Transverse colon (tissue), 4 donors: ENCODE results near the gene MAMSTR. TPM values are rescaled to one million over a fixed set of nuclear protein-coding genes. Genes with fewer than 3 reads are reported as not detected.

Experiments
- DNase-seq: peaks from one replicate; pipeline ENCODE4 v3.0.0-alpha.2; 2019
- H3K27ac ChIP-seq, 4 donors: fragments of 200-600 bp; sonication (generic); 2 replicates each; pipeline ENCODE4 v1.5.1; 2016 to 2018; ENCODE audit warnings: inconsistent platforms in 4 of 4
- H3K27me3 ChIP-seq: fragments of 200-600 bp; sonication (generic); 2 replicates; pipeline ENCODE4 v1.5.1; 2017; ENCODE audit warnings: inconsistent platforms
- H3K36me3 ChIP-seq, 4 donors: fragments of 200-600 bp; sonication (generic); 2 replicates each; pipeline ENCODE4 v1.5.1; 2017 to 2019; ENCODE audit warnings: inconsistent platforms in 4 of 4
- H3K4me1 ChIP-seq, 4 donors: fragments of 200-600 bp; sonication (generic); 2 replicates each; pipeline ENCODE4 v1.5.1; 2017 to 2020; ENCODE audit warnings: inconsistent platforms in 4 of 4
- H3K4me3 ChIP-seq, 4 donors: fragments of 200-600 bp; sonication (generic); 1 replicate in 1 of 4; 2 replicates in 3 of 4; pipeline versions ENCODE4 v1.5.1 to v1.6.1; 2017 to 2019; ENCODE audit warnings: inconsistent platforms in 4 of 4
- H3K9me3 ChIP-seq, 2 donors: fragments of 200-600 bp; sonication (generic); 2 replicates each; pipeline ENCODE4 v1.5.1; 2017 to 2019; ENCODE audit warnings: inconsistent platforms in 2 of 2
- EP300 ChIP-seq: sonication (generic); formaldehyde crosslinking; IDR thresholded peaks from one replicate; pipeline ENCODE4 v1.6.1; 2017; ENCODE audit warnings: antibody characterized with exemption, low read depth
- POLR2A ChIP-seq: fragments of 450-650 bp; IDR thresholded peaks from one replicate; pipeline ENCODE4 v1.6.1; 2016; ENCODE audit warnings: antibody characterized with exemption, mild to moderate bottlenecking, moderate library complexity
- POLR2AphosphoS5 ChIP-seq, 3 donors: sonication (generic); formaldehyde crosslinking; IDR thresholded peaks; one replicate each; pipeline ENCODE4 v1.6.1; 2016; ENCODE audit warnings: antibody characterized with exemption in 3 of 3
- WGBS, 2 donors: methylation state at CpG; one replicate each; pipeline ENCODE4 v1.1.5; 2018; ENCODE audit warnings: low coverage in 1 of 2; 5-methylcytosine and 5-hydroxymethylcytosine counted together
- in situ Hi-C, 4 donors: fragments of 200-750 bp; cut with MboI; loops; one replicate each; pipeline versions ENCODE4 v1.15.0 to v1.15.1; 2017; ENCODE audit warnings: low sequenced_read_pairs in 3 of 4, low pct_ligation_motif_present in 1 of 4, low pct_unique_long_range_greater_than_20kb in 1 of 4
- intact Hi-C: fragments of 100-400 bp; cut with DNase I; formaldehyde crosslinking; loops from one replicate; pipeline ENCODE4 v1.15.1; 2023; ENCODE audit warnings: low total_unique reads
- total RNA-seq, 4 donors: library from RNA; depleted of rRNA; stranded (reverse); fragments of >200 nt; gene quantifications; one replicate each; pipeline ENCODE4 v1.1.0, GENCODE V29; 2016
- TF ChIP-seq, protein P1 (sequence below), 5 experiments: fragments of 200-600 bp in 3 of 5; fragments of 450-650 bp in 2 of 5; sonication (generic) in 3 of 5; IDR thresholded peaks; 1 replicate in 2 of 5; 2 replicates in 3 of 5; pipeline ENCODE4 v1.5.1; 2016 to 2017; ENCODE audit warnings: antibody characterized with exemption in 5 of 5, inconsistent platforms in 3 of 5, mild to moderate bottlenecking in 2 of 5, moderate library complexity in 1 of 5

The MAMSTR gene
- total RNA-seq, 4 donors from 2014 or later: 0.55 to 2.2 (median 1.6) TPM; not detected in 1

DNA sequence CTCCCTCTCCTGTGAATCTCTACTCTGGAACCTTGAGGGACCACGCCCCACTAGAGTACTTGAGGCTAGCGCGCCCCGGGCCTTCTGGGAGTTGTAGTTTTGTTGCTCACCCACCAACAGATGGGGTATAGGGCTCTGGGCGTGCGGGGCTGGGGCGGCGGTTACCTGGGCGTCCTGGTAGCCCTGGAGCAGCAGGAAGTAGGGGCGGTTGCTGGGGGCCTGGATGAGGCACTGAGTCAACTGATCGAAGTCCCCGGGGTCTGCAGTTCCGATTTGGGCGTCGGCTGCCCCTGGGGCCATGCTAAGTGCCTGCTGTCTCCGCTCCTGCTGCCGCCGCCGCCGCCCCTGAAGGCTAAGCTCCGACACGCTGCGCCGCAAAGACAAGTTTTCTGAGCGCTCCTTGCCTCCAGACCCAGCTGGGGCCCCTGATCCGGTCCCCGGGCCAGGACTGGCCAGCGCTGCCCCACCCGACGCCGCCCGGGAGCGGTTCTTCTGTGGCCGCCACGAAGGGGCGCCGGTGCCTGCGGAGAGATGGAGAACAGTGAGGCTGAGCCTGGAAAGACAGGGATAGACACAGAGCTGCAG, 15.6 kb upstream of the MAMSTR start:
- DNase-seq: peak; percentile 49
- no peaks in the 10 kb centered on the region for H3K36me3 ChIP-seq
- peaks cover 22% of the 10 kb centered on the region for H3K27me3 ChIP-seq
- no peak for TF ChIP-seq EP300
- no peak for TF ChIP-seq POLR2A
- TF ChIP-seq, protein P1, sequence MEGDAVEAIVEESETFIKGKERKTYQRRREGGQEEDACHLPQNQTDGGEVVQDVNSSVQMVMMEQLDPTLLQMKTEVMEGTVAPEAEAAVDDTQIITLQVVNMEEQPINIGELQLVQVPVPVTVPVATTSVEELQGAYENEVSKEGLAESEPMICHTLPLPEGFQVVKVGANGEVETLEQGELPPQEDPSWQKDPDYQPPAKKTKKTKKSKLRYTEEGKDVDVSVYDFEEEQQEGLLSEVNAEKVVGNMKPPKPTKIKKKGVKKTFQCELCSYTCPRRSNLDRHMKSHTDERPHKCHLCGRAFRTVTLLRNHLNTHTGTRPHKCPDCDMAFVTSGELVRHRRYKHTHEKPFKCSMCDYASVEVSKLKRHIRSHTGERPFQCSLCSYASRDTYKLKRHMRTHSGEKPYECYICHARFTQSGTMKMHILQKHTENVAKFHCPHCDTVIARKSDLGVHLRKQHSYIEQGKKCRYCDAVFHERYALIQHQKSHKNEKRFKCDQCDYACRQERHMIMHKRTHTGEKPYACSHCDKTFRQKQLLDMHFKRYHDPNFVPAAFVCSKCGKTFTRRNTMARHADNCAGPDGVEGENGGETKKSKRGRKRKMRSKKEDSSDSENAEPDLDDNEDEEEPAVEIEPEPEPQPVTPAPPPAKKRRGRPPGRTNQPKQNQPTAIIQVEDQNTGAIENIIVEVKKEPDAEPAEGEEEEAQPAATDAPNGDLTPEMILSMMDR (IDR thresholded peaks at IDR 0.05): no peak
- TF ChIP-seq POLR2AphosphoS5 (IDR thresholded peaks at IDR 0.05): no peak
- no peak overlapping the region for H3K27ac ChIP-seq
- no peaks in the 10 kb centered on the region for H3K9me3 ChIP-seq
- H3K4me1 ChIP-seq: peaks cover 0 to 18% (median 11%) of the 10 kb centered on the region in 4 donors
- WGBS, 2 donors: 19% methylated on average over 33 of the region's 38 CpGs; no CpG with 5 or more reads in 1 of the 2 donors
- intact Hi-C loops (loop anchor here (5.0 kb wide), 1 partner anchor 88 kb away; the partner anchor contains the start of gene CA11), in situ Hi-C loops (no loop called here)
- peak overlapping the region in 2 of 4 donors; percentile 18 to 21 for H3K4me3 ChIP-seq

DNA sequence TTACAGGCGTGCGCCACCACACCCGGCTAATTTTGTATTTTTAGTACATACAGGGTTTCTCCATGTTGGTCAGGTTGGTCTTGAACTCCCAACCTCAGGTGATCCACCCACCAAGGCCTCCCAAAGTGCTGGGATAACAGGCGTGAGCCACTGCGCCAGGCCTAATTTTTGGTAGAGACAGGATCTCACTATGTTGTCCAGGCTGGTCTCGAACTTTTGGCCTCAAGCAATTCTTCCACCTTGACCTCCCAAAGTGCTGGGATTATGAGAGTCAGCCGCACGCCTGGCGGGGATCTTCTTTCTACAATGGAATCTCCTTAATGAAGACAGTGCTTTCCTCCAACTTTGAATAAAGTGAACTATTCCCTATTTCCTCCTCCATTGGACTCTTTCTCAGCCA, 15.1 kb upstream of the MAMSTR start:
- no peak overlapping the region for H3K27ac ChIP-seq
- WGBS, 2 donors: 93% methylated on average over 9 of the region's 9 CpGs; no CpG with 5 or more reads in 1 of the 2 donors
- no peaks in the 10 kb centered on the region for H3K36me3 ChIP-seq
- in situ Hi-C loops (no loop called here), intact Hi-C loops (loop anchor here (5.0 kb wide), 1 partner anchor 87 kb away; the partner anchor contains the start of gene CA11)
- no peak overlapping the region for H3K4me3 ChIP-seq
- H3K4me1 ChIP-seq: peaks cover 0 to 16% (median 11%) of the 10 kb centered on the region in 4 donors
- DNase-seq: no peak
- H3K27me3 ChIP-seq: peaks cover 17% of the 10 kb centered on the region
- TF ChIP-seq EP300: no peak
- TF ChIP-seq POLR2A: no peak
- no peak for TF ChIP-seq POLR2AphosphoS5 (IDR thresholded peaks at IDR 0.05)
- H3K9me3 ChIP-seq: no peaks in the 10 kb centered on the region

DNA sequence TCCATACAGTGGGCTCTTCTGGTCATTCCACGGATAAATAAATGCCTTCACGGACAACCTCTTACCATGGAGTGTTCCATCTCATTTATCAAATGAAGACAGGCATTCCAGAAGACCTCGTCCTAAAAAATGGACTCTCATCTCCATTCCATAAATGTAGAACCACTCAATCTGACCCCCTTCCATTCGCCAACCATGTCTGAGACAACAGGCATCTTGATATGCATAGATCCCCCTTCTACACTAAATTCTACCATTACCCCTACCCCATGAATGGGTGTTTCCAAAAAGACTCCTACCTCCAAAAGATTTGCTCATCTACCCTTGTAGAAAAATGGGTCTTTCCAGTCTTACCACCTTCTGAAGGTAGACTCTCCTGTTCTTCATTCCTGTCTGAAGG, 11.9 kb upstream of the MAMSTR start:
- in situ Hi-C loops: no loop called here

DNA sequence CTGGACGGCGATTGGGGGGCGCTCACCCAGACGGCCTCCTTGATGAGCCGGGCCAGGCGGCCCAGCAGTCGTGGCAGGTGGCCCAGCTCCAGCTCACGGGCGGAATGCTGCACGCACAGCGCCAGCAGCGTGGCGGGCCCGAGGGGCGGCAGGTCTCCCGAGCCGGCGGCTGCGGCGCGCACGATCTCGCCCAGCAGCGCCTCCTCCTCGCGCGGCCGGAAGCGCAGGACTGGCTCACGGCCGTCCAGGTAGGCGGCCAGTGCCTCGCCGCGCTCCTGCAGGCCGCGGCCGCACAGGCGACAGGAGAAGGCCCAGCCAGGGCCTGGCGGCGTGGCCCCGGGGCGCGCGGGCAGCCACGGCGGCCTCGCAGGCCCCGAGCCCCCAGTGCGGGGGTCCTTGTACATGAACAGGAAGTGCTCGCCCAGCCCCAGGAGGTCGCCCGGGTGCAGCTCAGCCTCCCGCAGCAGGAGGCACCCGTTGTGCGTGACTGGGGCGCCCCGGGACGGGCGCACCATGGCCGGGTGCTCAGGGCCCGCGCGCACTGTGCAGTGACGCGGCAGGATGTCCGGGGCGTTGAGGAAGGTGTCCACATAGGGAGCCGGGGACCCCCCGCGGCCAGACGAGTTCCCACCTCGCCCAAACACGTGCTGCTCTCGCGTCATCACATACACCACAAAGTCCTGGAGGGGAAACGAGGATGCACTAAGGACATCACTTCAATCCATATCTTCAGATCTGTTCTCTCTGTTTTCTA, 9.6 kb upstream of the MAMSTR start:
- no peak for DNase-seq
- no peaks in the 10 kb centered on the region for H3K9me3 ChIP-seq
- in situ Hi-C loops (no loop called here), intact Hi-C loops (no loop called here)
- H3K27ac ChIP-seq: peak overlapping the region in 1 of 4 donors; percentile 65
- 74 to 87% methylated on average over 6 to 40 of the region's 77 CpGs for whole genome bisulfite sequencing, 2 donors
- H3K36me3 ChIP-seq: no peaks in the 10 kb centered on the region
- peak overlapping the region in 1 of 4 donors; percentile 16 for H3K4me3 ChIP-seq
- TF ChIP-seq, protein P1 (IDR thresholded peaks at IDR 0.05): peak in 1 of 5 experiments; percentile 9
- TF ChIP-seq EP300: no peak
- TF ChIP-seq POLR2A: no peak
- TF ChIP-seq POLR2AphosphoS5 (IDR thresholded peaks at IDR 0.05): no peak
- H3K4me1 ChIP-seq: peaks cover 0 to 8% (median 0%) of the 10 kb centered on the region in 4 donors
- H3K27me3 ChIP-seq: peaks cover 6% of the 10 kb centered on the region

More for the DNA sequence above, 11.9 kb upstream of the MAMSTR start:
- Histone ChIP-seq H3K27me3 (peaks cover 11% of the 10 kb centered on the region), H3K9me3 (no peaks in the 10 kb centered on the region), H3K4me1 (peaks cover 0 to 4% (median 2%) of the 10 kb centered on the region in 4 donors), H3K27ac (no peak overlapping the region), H3K36me3 (no peaks in the 10 kb centered on the region), H3K4me3 (no peak overlapping the region)
- TF ChIP-seq, protein P1 (IDR thresholded peaks at IDR 0.05): no peak
- TF ChIP-seq POLR2AphosphoS5 (IDR thresholded peaks at IDR 0.05) (no peak), EP300 (no peak), POLR2A (no peak)
- DNase-seq: no peak
- intact Hi-C loops: no loop called here
- 86 to 93% methylated on average over 3 to 4 of the region's 4 CpGs for WGBS, 2 donors
